ENCODE data around the gene RBP5.
A peak's percentile ranks its signal among the peaks of the same experiment; 100 is the strongest.

Gene RBP5

DNA sequence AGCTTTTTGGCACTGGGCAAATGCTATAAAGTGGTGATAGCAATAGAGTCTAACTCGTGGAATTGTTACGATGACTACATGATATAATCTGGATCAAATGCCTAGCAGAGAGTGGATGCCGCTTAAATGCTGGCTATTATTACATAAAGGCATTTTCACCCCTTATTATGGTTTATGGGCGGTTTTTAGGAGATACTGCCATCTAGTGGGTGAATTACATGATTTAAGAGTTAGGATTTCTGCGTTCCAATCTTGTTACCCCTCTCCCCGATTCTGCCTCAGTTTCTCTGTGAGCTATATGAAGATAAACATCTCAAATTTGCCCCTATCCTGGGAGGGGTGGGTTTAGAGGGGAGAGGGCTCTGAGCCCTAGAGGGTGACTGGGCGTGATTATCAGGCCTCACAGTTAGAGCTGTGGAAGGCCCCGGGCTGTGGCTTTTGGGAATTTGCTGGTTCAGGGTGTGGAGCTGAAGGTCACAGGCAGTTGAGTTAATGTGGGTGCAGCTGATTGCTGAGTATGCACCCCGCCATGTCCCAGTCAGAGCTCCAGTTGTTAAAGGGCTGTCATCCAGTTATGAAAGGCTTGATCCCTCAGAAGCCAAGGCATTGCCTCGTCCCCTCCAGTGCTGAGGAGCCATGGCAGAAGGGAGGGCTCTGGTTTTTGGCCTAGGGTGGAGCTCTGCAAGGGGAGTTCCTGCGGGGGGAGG lies 15.9 kb upstream of the RBP5 start:
- DNase-seq: no peak

DNA sequence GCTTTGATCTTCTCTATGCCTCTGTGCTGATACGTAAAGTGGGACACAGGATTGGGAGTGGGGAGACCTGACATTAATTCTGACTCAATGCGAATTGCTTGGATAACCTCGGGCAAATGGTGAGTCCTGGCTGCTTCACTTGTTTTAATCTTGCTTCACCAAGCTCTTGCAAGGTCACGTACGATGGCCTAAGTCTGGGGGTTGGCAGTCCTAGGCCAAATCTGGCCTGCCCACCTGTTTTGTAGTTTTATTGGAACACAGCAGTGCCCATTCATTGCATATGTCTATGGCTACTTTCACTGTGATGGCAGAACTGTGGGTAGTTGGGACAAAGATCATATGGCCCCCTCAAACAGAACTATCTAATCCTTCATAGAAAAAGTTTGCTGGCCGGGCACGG lies 14.9 kb upstream of the RBP5 start:
- no peak for DNase-seq

DNA sequence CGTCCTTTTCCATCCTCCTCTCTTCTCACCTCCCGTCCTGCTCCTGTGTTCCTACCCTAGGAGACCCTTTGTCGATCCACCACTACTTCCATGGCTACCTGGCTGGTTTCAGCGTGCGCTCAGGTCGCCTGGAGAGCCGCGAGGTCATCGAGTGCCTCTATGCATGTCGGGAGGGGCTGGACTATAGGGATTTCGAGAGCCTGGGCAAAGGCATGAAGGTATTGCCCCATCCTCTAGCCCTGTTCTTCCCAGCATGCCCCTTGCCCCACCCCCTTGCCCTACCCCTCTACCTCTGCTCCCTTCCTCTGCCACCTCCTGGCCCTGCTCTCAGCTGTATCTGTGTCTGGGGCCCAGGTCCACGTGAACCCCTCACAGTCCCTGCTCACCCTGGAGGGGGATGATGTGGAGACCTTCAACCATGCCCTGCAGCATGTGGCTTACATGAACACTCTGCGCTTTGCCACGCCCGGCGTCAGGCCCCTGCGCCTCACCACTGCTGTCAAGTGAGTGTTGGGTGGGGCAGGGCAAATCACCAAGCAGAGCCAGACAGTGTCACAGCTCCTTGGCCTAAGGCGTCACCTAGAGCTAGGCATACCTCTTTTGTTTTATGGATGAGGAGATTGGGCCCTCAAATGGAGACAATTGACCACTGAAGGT lies 14.2 kb upstream of the RBP5 start:
- no peak for DNase-seq

- peak; percentile 45 for DNase-seq
Observed at GRCh38 chr12:7142056-7142644, 13.5 kb upstream of the RBP5 start.

DNA sequence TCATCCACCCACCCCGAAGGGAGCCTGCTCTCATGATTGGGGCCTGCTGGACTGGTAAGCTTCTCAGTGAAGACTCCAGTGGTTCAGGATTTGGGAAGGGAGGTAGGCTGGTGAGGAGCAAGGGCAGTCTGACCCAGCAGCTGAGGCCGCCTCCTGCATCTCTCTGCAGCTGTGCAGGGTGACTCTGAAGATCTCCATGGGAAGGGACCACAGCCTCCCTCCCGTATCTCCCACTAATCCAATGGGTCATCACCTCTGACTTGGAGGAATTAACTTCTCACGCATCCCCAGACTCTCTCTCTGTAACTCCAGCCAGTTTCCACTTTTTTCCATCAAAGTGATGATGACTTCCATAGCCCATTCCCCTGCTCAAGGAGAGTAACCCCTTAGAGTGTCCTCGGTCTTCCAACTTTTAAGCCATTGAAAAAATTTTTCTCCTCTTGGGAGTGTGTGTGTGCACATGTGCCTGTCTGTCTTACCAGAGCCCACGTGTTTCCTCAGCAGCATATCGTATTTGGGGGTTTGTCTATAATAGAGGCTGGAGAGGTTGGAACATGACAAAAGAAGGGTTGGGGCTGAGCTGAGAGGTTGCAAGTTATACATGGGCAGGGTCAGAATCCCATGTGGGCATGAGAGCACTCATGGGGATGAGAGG lies 12.8 kb upstream of the RBP5 start:
- no peak for DNase-seq

- no peak for DNase-seq
Observed at GRCh38 chr12:7139200-7139599, 10.5 kb upstream of the RBP5 start.

DNA sequence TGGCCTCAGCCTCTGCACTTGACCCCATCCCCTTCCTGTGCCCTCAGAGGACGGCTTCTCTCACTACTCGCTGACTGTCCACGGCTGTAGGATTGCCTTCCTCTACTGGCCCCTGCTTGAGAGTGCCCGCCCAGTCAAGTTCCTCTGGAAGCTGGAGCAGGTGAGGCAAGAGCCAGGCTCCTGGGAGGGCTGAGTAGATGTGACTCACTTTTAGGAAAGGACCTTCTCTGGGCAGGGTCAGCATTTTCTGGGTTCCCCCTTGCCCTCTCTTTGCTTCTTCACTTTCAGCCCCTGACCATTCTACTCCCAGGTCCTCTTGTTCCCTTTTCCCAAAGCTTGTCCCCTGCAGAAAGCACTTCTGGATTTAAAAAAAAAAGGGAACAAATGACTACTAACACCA lies 9.2 kb upstream of the RBP5 start:
- no peak for DNase-seq

DNA sequence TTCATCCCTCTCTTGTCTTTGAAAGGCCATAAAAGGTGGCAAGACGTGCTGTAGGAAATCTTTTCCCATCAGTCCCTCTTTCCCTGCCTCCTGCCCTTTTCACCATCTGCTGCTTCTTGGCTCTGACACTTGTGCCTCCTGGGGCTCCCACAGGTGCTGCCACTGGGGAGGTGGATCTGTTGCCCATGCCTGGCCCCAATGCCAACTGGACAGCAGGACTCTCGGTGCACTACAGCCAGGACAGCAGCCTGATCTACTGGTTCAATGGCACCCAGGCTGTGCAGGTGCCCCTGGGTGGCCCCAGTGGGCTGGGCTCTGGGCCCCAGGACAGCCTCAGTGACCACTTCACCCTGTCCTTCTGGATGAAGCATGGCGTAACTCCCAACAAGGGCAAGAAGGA lies 8.0 kb upstream of the RBP5 start:
- DNase-seq: no peak

- no peak for DNase-seq
Observed at GRCh38 chr12:7136071-7136470, 7.4 kb upstream of the RBP5 start.

DNA sequence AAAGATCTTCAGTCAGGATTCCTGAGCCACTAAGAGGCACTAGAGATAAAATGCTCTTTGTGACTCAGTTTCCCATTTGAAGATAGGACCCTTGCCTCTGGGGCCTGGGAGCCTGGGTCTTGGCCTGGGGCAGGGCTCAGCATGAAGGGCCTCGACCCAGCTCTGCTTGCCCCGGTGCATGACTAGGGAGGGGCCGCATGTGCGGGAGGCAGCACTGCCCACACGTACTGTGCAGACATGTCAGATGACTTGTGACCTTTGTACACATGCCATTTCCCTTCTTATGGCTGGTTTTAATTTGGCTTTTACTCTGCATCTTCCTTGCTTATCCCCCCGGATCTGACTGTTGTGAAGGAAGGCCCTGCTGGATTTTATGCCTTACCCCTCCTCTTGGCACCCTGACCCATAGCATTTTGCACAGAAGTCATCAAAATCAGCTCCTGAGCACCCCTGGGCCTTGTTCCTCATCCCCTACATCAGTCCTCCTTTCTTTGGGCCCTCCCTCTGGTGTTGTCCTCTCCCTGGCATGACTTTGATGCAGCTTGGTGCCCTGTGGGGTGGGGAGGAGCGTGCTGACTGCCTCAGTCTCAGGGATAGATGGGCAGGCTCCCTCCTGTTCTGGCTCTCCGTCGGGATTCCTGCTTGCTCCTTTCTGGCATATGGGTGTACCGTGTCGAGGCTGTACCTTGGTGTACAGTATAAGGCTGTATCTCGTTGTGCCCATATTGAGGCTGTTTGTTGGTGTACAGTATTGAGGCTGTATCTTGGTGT lies 5.9 kb upstream of the RBP5 start:
- no peak for DNase-seq

DNA sequence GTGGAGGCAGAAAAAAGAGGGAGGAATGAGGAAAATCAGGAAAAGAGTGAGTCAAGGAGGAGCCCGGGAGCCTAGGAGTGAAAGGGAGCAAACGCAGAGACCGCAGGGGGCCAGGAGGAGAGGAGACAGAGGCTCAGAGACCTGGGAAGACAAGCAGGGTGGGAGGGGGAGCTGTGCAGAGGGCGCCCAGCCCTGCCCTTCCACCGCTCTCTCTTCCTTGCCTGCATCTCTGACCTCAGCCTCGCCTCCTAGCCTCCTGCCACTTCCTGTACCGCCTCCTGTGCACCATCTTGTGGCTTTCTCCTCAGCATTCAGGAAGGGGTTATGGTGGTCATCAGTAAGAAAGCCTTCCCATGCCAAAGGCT lies 2.8 kb upstream of the RBP5 start:
- no peak for DNase-seq

GRCh38 chr12:7130701-7131501 lies 2.2 kb upstream of the RBP5 start:
- DNase-seq: peak; percentile 51

GRCh38 chr12:7129872-7130691 lies 1.4 kb upstream of the RBP5 start, which contains the start of gene CLSTN3:
Gene CLSTN3, plus strand, starts transcription at chr12:7130371. Its CDS starts 278 bp downstream, at chr12:7130649.
- DNase-seq: peak; percentile 85

DNA sequence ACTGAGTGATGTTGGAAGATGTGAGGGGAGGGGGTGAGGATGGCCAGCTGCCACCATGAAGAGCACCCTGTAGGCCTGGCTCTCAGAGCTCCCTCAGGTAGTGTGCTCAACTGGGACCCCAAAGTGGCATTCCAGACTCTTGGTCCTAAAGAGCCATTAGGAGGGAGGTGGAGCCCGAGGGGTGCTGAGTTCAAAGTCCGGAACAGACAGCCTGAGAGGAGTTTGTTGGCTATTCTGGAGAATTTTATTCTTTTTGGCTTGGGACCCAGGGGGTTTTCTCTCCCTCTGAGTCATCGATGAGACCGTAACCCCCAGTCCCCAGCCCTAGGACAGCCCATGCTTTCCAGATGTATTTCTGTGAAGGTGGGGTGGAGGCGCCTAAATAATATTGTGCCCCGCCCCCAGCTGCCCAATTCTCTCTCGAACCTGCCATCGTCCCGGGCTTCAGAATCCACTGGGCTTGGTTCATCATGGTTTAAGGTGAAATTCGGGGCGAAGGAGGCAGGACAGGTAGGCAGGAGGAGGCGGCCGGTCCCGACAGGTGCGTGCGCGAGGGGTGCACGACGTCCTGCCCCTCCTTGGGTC lies 690 bp upstream of the RBP5 start:
- DNase-seq: no peak

DNA sequence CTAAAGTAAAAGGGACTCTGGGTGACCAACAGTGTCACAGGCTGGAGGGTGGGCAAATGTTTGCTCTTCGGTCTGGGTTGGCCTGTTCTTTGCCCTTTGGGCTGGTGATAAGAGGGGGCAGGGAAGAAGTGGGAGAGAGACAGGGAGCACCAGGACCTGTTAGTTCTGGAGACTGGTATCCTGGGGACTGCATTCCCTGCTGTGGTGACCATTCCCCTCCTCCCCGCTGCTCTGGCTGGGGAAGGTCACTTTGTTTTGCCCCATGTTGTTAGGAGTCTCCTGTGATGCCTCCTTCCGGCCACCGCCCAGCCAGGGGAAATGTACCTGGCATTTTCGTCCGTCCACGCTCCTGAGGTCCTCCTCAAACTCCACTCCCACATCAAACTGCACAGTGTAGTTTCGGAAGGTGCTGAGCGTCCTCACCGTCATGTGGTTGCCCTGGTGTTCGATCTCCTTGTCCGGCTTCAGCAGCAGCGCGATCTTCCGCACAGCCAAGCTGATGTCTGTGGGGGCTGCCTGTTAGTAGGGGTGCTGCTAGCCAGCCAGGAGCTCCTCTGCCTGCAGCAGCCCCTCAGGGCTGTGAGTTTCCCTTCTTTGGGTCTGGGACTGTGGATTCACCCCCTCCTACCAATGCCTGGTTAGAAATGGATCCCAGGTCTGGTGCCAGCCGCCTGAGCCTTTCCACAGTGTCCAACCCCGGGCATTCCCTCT lies 618 bp downstream of the RBP5 start:
- no peak for DNase-seq

DNA sequence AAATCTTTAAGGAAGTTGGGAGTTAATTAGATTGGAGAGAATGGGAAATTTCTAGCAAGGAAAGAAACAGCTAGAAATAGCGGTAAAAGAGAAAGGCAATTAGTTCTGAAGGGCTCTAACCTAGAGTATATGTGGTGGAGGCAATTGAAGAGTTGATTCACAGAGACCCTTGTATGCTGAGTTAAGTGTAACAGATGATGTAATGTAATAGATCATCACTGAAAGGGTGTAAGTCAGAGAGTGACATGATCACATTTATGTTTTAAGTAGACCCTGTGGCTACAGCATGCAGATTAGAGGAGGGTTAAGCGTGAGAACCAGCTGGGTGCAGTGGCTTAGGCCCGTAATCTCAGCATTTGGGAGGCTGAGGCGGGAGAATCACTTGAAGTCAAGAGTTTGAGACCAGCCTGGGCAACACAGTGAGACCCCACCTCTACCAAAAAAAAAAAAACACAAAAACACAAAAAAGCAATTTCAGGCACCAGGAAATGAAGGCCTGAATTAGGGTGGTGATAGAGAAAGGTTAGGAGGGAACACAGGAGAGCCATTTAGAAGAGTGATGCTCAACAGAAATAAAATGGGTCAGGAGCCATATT lies 3.0 kb downstream of the RBP5 start:
- no peak for DNase-seq

DNA sequence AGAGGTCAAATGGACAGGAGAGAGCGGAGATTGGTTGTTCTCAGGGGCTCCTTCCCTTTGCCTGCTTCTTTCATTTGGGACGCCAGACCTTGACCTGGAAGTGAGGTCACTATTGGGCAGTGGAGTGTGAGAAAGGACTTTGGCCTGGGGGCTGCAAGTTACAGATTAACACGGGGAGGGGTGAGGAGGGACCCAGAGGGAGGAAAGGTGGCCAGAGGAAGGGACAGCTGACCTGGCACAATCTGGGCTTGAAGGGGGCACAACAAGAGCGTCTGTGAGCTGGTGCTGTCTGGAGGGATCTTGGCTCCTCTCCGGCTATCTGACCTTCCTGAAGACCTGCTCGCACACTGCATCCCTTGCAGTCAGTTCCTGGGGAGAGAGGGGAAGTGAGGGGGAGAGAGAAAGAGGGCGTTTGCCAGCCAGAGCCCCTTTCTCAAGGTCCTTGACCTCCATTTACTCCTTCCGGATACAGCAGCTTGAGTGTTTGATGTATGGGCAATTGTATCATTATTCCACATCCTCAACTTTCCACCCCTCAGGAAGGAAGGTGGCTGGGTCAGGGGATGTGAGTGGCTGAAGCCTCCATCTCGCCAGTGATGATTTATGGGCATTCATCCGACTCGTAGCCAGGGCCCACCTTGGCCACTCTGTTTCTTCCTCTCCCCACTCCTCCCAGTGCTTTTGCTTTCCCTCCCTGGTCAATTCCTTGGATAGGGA lies 4.7 kb downstream of the RBP5 start:
- DNase-seq: no peak

GRCh38 chr12:7122811-7123769 lies 5.6 kb downstream of the RBP5 start:
- no peak for DNase-seq

All from activated gamma-delta T cell treated with Interleukin-2 at 50 U/mL for 16 hours (primary cell).